ENCODE measurements around the gene ZNF850. TPM values are rescaled to one million over a fixed set of nuclear protein-coding genes. Genes with fewer than 3 reads are reported as not detected.
A peak's percentile ranks its signal among the peaks of the same experiment; 100 is the strongest.

The ZNF850 gene
- total RNA-seq, 2 donors from 2014 or later = 1.2 to 1.3 TPM

GRCh38 chr19:36719687-36720556, 52.7 kb downstream of the ZNF850 start:
- DNase-seq (no peak), ATAC-seq (no peak)
- intact Hi-C loops (cut with DNase I, micrococcal nuclease) = no loop called here

- ATAC-seq (no peak), DNase-seq (no peak)
- intact Hi-C loops (cut with DNase I, micrococcal nuclease) = no loop called here
These were observed 63.2 kb downstream of the ZNF850 start for GRCh38 chr19:36709423-36709822.

DNA sequence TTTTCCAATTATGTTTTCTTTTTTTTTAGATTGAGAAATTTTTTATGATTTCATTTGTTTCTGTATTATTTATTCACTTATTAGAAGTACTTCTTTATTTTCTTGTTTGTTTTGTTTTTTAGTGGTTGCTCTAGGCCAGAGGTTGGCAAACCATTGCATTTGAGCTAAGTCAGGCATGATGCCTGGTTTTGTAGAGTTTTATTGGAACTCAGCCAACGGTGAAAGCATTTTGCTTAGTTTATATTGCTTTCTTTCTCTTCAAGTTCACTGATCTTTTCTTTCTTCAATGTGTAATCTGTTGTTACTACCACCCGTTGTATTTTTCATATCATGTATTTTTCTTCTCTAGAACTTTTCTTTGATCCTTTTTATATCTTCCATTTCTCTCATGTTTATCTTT, 65.5 kb downstream of the ZNF850 start:
- DNase-seq (no peak), ATAC-seq (no peak)
- intact Hi-C loops (cut with DNase I, micrococcal nuclease) = no loop called here

DNA sequence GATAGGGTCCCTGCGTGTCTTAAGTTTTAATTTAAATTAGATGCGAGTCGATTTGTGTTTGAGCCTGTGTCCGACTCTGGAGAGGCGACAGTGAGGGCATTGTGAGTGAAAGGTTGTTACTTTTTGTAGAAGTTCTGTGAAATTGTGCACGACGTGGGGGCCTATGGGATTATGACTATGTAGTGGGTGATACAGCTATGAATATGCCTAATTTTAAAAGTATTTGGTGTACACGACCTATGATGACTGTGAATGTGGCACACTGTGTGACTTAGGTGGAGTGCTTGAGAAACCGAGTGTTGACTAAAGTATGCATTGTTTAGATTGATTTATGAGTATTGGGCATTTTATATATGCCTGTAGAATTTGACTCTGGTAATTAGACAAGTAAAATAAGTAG, 84.5 kb downstream of the ZNF850 start:
- intact Hi-C loops (cut with DNase I, micrococcal nuclease) = no loop called here
- DNase-seq = no peak
- ATAC-seq = no peak

DNA sequence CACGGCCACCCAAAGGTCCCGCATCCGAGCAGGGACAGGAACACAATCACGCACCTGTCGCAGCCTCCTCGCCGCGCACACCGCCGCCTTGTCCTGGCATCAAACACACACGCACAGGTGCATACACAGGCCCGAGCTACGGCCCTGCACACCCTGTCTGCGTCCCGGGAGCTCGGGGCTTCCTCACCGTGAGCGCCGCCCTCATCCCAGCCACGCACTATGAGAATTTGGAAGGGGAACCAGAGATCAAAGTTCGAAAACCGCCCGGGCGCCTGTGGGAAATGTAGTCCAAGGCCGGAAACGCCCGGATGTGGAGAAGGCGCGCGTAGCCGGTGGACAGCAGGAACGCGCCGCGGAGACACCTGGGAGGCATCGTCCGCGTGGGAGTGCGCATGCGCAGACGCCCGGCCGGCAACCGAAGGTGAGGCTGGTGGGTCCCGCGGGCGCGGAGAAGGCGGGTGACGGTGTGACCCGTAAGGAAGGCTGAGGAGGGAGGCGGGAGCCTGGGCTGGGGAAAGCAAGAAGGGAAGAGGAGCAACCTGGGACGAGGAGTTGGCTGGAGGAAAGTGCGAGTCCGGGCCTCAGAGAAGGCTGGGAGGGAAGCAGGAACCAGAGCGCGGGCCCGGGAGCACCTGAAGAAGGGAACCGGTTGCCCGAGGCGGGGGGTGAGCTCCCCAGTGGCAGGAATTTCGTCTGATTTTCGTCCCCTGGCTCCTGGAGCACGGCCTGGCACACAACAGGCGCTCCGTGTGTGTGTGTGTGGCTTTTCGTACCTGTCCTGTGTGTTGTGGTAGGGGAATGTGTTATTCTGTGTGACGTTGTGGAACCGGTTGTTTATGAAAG, 85.2 kb downstream of the ZNF850 start, which contains the start of gene ZNF567:
Gene ZNF567 (plus strand): TSS at position 399 of the 843 bp plus-strand sequence. CDS start 7,256 bp downstream, outside the sequence.
- peak; percentile 98 to 99 for DNase-seq
- peak; percentile 98 for ATAC-seq
- intact Hi-C loops (cut with DNase I, micrococcal nuclease) = no loop called here

GRCh38 chr19:36686365-36687213, 86.0 kb downstream of the ZNF850 start:
- DNase-seq (peak; percentile 28 to 36), ATAC-seq (peak; percentile 6)
- intact Hi-C loops (cut with DNase I, micrococcal nuclease) = no loop called here

- DNase-seq (no peak), ATAC-seq (no peak)
- intact Hi-C loops (cut with DNase I, micrococcal nuclease) = no loop called here
These were observed 86.8 kb downstream of the ZNF850 start for GRCh38 chr19:36685835-36686234.

- DNase-seq (no peak), ATAC-seq (no peak)
- intact Hi-C loops (cut with DNase I, micrococcal nuclease) = no loop called here
These were observed 93.2 kb downstream of the ZNF850 start for GRCh38 chr19:36679455-36679854.

DNA sequence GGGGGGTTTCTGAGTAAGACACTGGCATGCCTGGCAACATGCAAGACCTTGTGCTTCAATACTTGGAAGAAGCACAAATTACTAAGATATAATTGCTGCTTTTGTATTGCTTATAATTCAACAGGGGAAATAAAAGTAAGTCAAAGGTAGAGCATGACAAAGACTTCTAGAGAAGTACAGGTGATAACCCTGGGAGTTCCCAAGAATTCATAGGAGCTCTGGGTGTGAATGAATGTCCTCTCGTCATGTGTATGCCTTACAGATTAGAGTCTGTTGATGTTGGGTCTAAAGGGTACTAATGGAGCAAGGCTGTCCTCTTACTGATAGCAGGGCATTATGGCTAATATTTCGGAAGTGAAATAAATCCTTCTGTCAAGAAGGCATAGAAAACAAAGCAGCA, 98.4 kb downstream of the ZNF850 start:
- DNase-seq (no peak), ATAC-seq (no peak)
- intact Hi-C loops (cut with DNase I, micrococcal nuclease) = no loop called here

DNA sequence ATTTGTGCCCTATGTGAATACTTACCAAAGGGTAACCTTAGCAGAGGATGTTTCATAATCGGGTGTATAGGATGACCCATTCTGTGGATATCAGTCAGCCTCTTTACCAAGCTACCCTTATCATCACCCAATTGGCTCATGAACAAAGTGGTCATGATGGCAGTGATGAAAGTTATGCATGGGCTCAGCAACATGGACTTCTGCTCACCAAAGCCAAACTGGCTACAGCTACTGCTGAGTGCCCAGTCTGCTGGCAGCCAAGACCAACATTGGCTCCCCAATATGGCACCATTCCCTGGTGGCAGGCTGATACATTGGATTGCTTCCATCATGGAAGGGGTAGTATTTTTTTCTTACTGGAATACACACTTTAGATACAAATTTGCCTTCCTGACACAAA, 100.2 kb downstream of the ZNF850 start:
- DNase-seq (no peak), ATAC-seq (no peak)
- intact Hi-C loops (cut with DNase I, micrococcal nuclease) = no loop called here

- intact Hi-C loops (cut with DNase I, micrococcal nuclease) = no loop called here
- ATAC-seq (no peak), DNase-seq (no peak)
These were observed 104.0 kb downstream of the ZNF850 start for GRCh38 chr19:36668646-36669045.

- DNase-seq (no peak), ATAC-seq (no peak)
- intact Hi-C loops (cut with DNase I, micrococcal nuclease) = no loop called here
These were observed 106.8 kb downstream of the ZNF850 start for GRCh38 chr19:36665832-36666231.

Other genes with a start within 250 kb of the ZNF850 start
- gene ZNF260, start 244.5 kb downstream of the ZNF850 start, total RNA-seq = 1 to 10 TPM; 6.6 to 7.2 TPM
- 1 to 10 TPM; 4.8 to 4.9 TPM for gene ZNF529, start 199.5 kb downstream of the ZNF850 start, total RNA-seq
- 1 to 10 TPM in 1 of 2 donors, under 1 TPM in 1; 0.49 to 1.5 TPM for gene ZNF382, start 167.5 kb downstream of the ZNF850 start, total RNA-seq
- 1 to 10 TPM; 3.5 to 4.2 TPM for gene ZNF461, start 106.0 kb downstream of the ZNF850 start, total RNA-seq
- 1 to 10 TPM; 3.8 to 4.7 TPM for gene ZNF567, start 85.2 kb downstream of the ZNF850 start, total RNA-seq
- 1 to 10 TPM; 3.3 to 5.2 TPM for gene ZNF790, start 65.6 kb upstream of the ZNF850 start, total RNA-seq
- gene ZNF345, start 78.1 kb upstream of the ZNF850 start, total RNA-seq = 1 to 10 TPM; 2.8 to 3.6 TPM
- gene ZNF829, start 143.5 kb upstream of the ZNF850 start, total RNA-seq = 1 to 10 TPM in 1 of 2 donors, under 1 TPM in 1; 0.73 to 1.3 TPM
- 1 to 10 TPM; 2.5 to 4.0 TPM for gene ZNF568, start 143.5 kb upstream of the ZNF850 start, total RNA-seq

Data from left colon (tissue), 2 donors.